Brain microvascular endothelial cell (primary cell): Measurements from ENCODE around the gene PIN4.

ENCODE experiments used
- DNase-seq: peaks from one replicate; pipeline ENCODE4 v3.0.0-alpha.2; 2020
- H3K27ac ChIP-seq: fragments of 250-450 bp; sonication (Bioruptor Pico); 2 replicates; pipeline ENCODE4 v1.5.1; 2020; ENCODE audit warnings: mild to moderate bottlenecking, moderate library complexity
- H3K27me3 ChIP-seq: fragments of 250-450 bp; sonication (Bioruptor Pico); replicated peaks from 2 replicates; pipeline ENCODE4 v1.5.1; 2020; ENCODE audit warnings: mild to moderate bottlenecking
- H3K36me3 ChIP-seq: fragments of 250-450 bp; sonication (Bioruptor Pico); replicated peaks from 2 replicates; pipeline ENCODE4 v1.5.1; 2020; ENCODE audit warnings: mild to moderate bottlenecking
- H3K4me3 ChIP-seq: 2 replicates; pipeline ENCODE4 v1.5.1; 2011; ENCODE audit warnings: low read depth, mild to moderate bottlenecking, control low read depth, low read length, moderate library complexity
- in situ Hi-C: cut with HindIII; loops from 2 replicates; pipeline ENCODE4 v1.10.0; 2017; ENCODE audit warnings: low sequenced_read_pairs, low pct_ligation_motif_present
- TF ChIP-seq, protein P1 (sequence below): IDR thresholded peaks from 2 replicates; pipeline ENCODE4 v1.5.1; 2011; ENCODE audit warnings: low read depth, mild to moderate bottlenecking, moderate library complexity, low read length, control low read depth, inconsistent platforms; ENCODE audit errors: missing control alignments

Gene PIN4

DNA sequence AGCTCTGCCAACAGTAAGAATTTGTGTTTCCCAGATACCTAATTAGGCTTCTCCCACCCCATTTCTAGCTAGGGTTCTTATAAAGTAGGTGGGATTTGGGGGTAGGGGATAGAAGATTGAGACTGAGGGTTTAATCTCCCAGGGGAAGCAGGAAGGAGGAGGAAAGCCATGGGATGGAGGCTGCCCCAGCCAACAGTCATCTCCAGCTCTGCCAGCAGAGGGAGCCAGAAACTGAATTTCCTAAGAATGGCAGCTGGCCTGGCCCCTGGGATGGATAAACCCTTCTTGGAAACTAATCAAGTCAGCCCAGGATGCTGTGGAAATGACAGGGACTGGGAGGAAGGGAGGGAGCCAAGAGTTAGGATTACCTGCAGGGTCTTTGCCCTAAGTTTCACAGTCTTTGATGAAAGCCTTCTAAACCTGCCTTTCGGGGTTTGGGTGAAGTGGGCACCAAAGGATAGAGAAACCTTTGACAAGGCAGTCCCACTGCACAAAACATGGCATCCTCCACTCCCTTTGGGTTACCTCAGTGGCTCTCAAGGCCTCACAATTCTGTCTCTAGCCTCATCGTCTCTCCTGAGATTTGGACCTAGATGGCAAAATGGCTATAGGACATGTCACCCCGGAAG is 64.0 kb downstream of the PIN4 start:
- DNase-seq = peak; percentile 65
- TF ChIP-seq, protein P1, sequence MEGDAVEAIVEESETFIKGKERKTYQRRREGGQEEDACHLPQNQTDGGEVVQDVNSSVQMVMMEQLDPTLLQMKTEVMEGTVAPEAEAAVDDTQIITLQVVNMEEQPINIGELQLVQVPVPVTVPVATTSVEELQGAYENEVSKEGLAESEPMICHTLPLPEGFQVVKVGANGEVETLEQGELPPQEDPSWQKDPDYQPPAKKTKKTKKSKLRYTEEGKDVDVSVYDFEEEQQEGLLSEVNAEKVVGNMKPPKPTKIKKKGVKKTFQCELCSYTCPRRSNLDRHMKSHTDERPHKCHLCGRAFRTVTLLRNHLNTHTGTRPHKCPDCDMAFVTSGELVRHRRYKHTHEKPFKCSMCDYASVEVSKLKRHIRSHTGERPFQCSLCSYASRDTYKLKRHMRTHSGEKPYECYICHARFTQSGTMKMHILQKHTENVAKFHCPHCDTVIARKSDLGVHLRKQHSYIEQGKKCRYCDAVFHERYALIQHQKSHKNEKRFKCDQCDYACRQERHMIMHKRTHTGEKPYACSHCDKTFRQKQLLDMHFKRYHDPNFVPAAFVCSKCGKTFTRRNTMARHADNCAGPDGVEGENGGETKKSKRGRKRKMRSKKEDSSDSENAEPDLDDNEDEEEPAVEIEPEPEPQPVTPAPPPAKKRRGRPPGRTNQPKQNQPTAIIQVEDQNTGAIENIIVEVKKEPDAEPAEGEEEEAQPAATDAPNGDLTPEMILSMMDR = peak; percentile 90
- in situ Hi-C loops = no loop called here
- H3K27me3 ChIP-seq = peaks cover 2% of the 10 kb centered on the region
- H3K4me3 ChIP-seq = no peak overlapping the region
- H3K36me3 ChIP-seq = no peaks in the 10 kb centered on the region
- H3K27ac ChIP-seq = no peak overlapping the region

DNA sequence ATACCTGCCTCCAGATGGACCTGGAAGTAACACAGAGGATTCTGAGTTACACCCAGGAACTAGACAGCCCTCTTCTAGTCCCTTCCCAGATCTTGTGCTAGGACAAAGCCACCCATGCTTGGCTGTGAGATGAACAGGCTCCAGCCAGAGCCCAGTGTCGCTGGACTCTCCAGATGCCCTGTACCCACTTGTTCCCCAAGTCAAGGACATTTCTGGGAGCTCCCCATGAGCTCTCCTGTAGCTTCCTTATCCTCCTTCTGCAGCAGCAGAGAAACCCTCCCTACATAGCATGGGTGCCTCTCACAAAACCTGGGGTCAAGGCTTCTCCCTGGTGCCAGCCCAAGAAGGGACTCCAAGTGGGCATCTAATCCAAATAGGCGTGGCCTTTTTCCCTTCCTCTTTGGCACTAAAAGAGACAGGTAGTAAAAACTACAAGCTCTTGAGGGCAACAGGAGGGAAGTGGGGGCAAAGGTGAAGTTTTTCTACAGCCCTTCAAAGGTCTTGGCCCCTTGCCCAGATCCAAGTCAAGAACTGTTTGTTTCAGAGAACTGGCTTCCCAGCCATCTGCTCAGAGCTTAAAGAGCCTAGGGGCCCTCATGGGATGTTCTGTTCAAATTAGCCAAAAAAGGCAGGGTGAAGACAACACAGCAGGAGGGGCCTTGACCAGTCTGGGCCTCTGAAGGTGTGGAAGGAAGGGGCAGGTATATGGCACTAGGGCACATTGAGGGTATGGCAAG is 65.8 kb downstream of the PIN4 start:
- in situ Hi-C loops = no loop called here
- H3K4me3 ChIP-seq = no peak overlapping the region
- DNase-seq = no peak
- H3K27ac ChIP-seq = no peak overlapping the region
- peaks cover 2% of the 10 kb centered on the region for H3K27me3 ChIP-seq
- TF ChIP-seq, protein P1 = no peak
- no peaks in the 10 kb centered on the region for H3K36me3 ChIP-seq
